HG02970 (cell line): ENCODE data around the gene MRE11.
"Not testable (repeated sequence)": the region's sequence is repeated elsewhere in the genome, so short reads cannot be mapped to it uniquely, and the experiment has no call there.

Experiments
- ATAC-seq: cut with Tn5 transposase; IDR thresholded peaks from one replicate; pipeline ENCODE4 v1.9.1; 2021; ENCODE audit warnings: mild to moderate bottlenecking, moderate library complexity, moderate number of reproducible peaks; ENCODE audit not compliant: unreplicated experiment, low FRiP score

Gene MRE11

GRCh38 chr11:94433049-94433448, 60.6 kb downstream of the MRE11 start:
- ATAC-seq: no peak

GRCh38 chr11:94424662-94425061, 69.0 kb downstream of the MRE11 start:
- no peak for ATAC-seq

GRCh38 chr11:94424011-94424410, 69.6 kb downstream of the MRE11 start:
- ATAC-seq: no peak

GRCh38 chr11:94423507-94423906, 70.1 kb downstream of the MRE11 start:
- ATAC-seq: no peak

GRCh38 chr11:94418123-94418765, 75.4 kb downstream of the MRE11 start:
- no peak for ATAC-seq

GRCh38 chr11:94417386-94417987, 76.2 kb downstream of the MRE11 start:
- ATAC-seq: no peak

- no peak for ATAC-seq
Measured at GRCh38 chr11:94405062-94405833, 88.4 kb downstream of the MRE11 start.

- no peak for ATAC-seq
Measured at GRCh38 chr11:94402355-94402754, 91.3 kb downstream of the MRE11 start.

- no peak for ATAC-seq
Measured at GRCh38 chr11:94401773-94402265, 91.8 kb downstream of the MRE11 start.

GRCh38 chr11:94400839-94401772, 92.5 kb downstream of the MRE11 start, which contains the start of gene GPR83:
TSS of gene GPR83 (minus strand) at chr11:94401419. CDS start at chr11:94401247, 172 bp downstream.
- no peak for ATAC-seq

- no peak for ATAC-seq
Measured at GRCh38 chr11:94400457-94400838, 93.2 kb downstream of the MRE11 start.

- ATAC-seq: no peak
Measured at GRCh38 chr11:94400050-94400449, 93.6 kb downstream of the MRE11 start.

GRCh38 chr11:94398101-94398500, 95.5 kb downstream of the MRE11 start:
- ATAC-seq: no peak

GRCh38 chr11:94396282-94396681, 97.4 kb downstream of the MRE11 start:
- ATAC-seq: no peak

GRCh38 chr11:94391937-94392336, 101.7 kb downstream of the MRE11 start:
- ATAC-seq: not testable (repeated sequence)

- no peak for ATAC-seq
Measured at GRCh38 chr11:94379613-94380012, 114.0 kb downstream of the MRE11 start.

- no peak for ATAC-seq
Measured at GRCh38 chr11:94376841-94377240, 116.8 kb downstream of the MRE11 start.

- not testable (repeated sequence) for ATAC-seq
Measured at GRCh38 chr11:94370576-94370975, 123.1 kb downstream of the MRE11 start.
